ENCODE data around the gene PTTG1IP. TPM values are rescaled to one million over a fixed set of nuclear protein-coding genes. Genes with fewer than 3 reads are reported as not detected.

Gene PTTG1IP
- total and polyA plus RNA-seq, 2 of the 13 experiments (the other 11 are each of a cell fraction or from before 2014, with no cell fraction given), result 161 to 700 TPM

GRCh38 chr21:44846485-44847260 lies 26.8 kb downstream of the PTTG1IP start (continued):
- no peak for TF ChIP-seq ZNF280D (CRISPR knock-in tag; IDR thresholded peaks at IDR 0.05)

- Histone ChIP-seq H3K9me3 (ENCODE audit: low read length) (no peaks in the 10 kb centered on the region), H4K20me1 (ENCODE audit: insufficient read depth, low read length) (peaks cover 30% of the 10 kb centered on the region; the same call in 1 of the 2 replicates), H3K36me3 (replicated peaks in 1 of 2; ENCODE audit: control insufficient read depth in 1 of 2, insufficient read depth in 2 of 2, low read length in 2 of 2) (peaks cover 16 to 26% of the 10 kb centered on the region in 2 experiments), H3K4me2 (ENCODE audit: low read depth, low read length) (peak overlapping the region; percentile 88), H3K27me3 (ENCODE audit: control insufficient read depth in 1 of 2, insufficient read depth in 2 of 2, low read length in 2 of 2) (peaks cover 1 to 31% of the 10 kb centered on the region in 2 experiments; a peak in 4 of 5 replicates), H3K9ac (ENCODE audit: insufficient read depth, low read depth, low read length) (peak overlapping the region; percentile 36), H3K79me2 (ENCODE audit: insufficient read depth, low read length) (no peaks in the 10 kb centered on the region), H3K4me3 (replicated peaks in 1 of 3; ENCODE audit: insufficient read depth in 1 of 3, low read depth in 2 of 3, low read length in 3 of 3) (peak overlapping the region; percentile 43 to 67 (median 58)), H3K27ac (ENCODE audit: extremely low read length, insufficient read depth, low read length) (no peak overlapping the region), H3K4me1 (ENCODE audit: insufficient read depth, low read length) (peaks cover 57% of the 10 kb centered on the region), H2AFZ (ENCODE audit: low read length) (no peak overlapping the region)
- CTCF ChIA-PET (ENCODE audit: low intra/inter-chr PET ratio, low total read pairs), result interaction anchor here (0.9 kb wide), 1 partner anchor 45 kb away, joined by 4 read pairs; the partner anchor contains the start of gene UBE2G2
- ATAC-seq (no peak), DNase-seq (ENCODE audit: low spot score) (no peak), FAIRE-seq (no peak)
- in situ Hi-C loops (cut with HindIII; ENCODE audit: extremely low pct_ligation_motif_present, low pct_unique_long_range_greater_than_20kb), result loop anchor here (5.0 kb wide), 2 partner anchors 44 to 66 kb away; partner anchors contain the start of gene UBE2G2
- 0% methylated on average over 1 of the region's 1 CpG for WGBS (ENCODE audit: low lambda C conversion rate)
- intact Hi-C loops (cut with micrococcal nuclease; ENCODE audit: unreplicated experiment), result loop anchor here (1.0 to 10.0 kb wide), 3 partner anchors 27 to 69 kb away; partner anchors contain the start of gene PTTG1IP
- POLR2A ChIA-PET, result interaction anchor here (0.9 to 3.0 kb wide), 2 partner anchors 28 to 44 kb away, joined by 4 to 9 read pairs; partner anchors contain the start of genes PTTG1IP and UBE2G2
- BruUV-seq (replicated peaks), result no TSS peak
- TF ChIP-seq CENPBD1 (CRISPR knock-in tag; IDR thresholded peaks at IDR 0.05; ENCODE audit: borderline replicate concordance, low read depth) (no peak), SALL2 (CRISPR knock-in tag; IDR thresholded peaks at IDR 0.05) (no peak), ZSCAN22 (CRISPR knock-in tag; IDR thresholded peaks at IDR 0.05) (no peak), THAP8 (CRISPR knock-in tag; IDR thresholded peaks at IDR 0.05; ENCODE audit: borderline replicate concordance) (0 out of 2 replicates have a peak, but pooled peaks have one; percentile 41), MXI1 (IDR thresholded peaks at IDR 0.05; ENCODE audit: borderline replicate concordance, low read depth, low read length) (peak; percentile 9; the same call in 1 of the 3 replicates), ZBTB4 (CRISPR knock-in tag; IDR thresholded peaks at IDR 0.05; ENCODE audit: borderline replicate concordance) (no peak), KDM1A (CRISPR knock-in tag; IDR thresholded peaks at IDR 0.05) (no peak), XBP1 (CRISPR knock-in tag; IDR thresholded peaks at IDR 0.05) (no peak), CAMTA2 (CRISPR knock-in tag; IDR thresholded peaks at IDR 0.05; ENCODE audit: borderline replicate concordance) (no peak), YY1 (IDR thresholded peaks at IDR 0.05; ENCODE audit: insufficient read depth, insufficient replicate concordance, low read depth, low read length) (no peak), JUNB (CRISPR knock-in tag; IDR thresholded peaks at IDR 0.05; ENCODE audit: borderline replicate concordance) (no peak), ZNF816 (CRISPR knock-in tag; IDR thresholded peaks at IDR 0.05; ENCODE audit: borderline replicate concordance) (peak; percentile 5; the same call in 1 of the 2 replicates)
Observed at GRCh38 chr21:44846224-44846484, 27.3 kb downstream of the PTTG1IP start.

All from HepG2 (cell line).